Measurements from ENCODE around the gene SMPD4.
"Not testable (repeated sequence)": the region's sequence is repeated elsewhere in the genome, so short reads cannot be mapped to it uniquely, and the experiment has no call there.

GRCh38 chr2:130193824-130194223, 12.4 kb upstream of the SMPD4 start:
- not testable (repeated sequence) for TF ChIP-seq CTCF (IDR thresholded peaks at IDR 0.05 in 2 of 3, conservative IDR thresholded peaks at IDR 0.05 in 1 of 3; ENCODE audit: borderline replicate concordance in 1 of 3, insufficient read depth in 1 of 3, low read depth in 2 of 3, low read length in 2 of 3); POLR2A (IDR thresholded peaks at IDR 0.05; ENCODE audit: borderline replicate concordance, extremely low read depth, insufficient read depth, insufficient read length); ZBTB33 (IDR thresholded peaks at IDR 0.05; ENCODE audit: extremely low read depth, insufficient replicate concordance, low read length); SIN3A (IDR thresholded peaks at IDR 0.05; ENCODE audit: low read depth); POLR2AphosphoS5 (IDR thresholded peaks at IDR 0.05; ENCODE audit: low read depth, low read length); CBX3 (IDR thresholded peaks at IDR 0.05; ENCODE audit: low read depth); RAD21 (IDR thresholded peaks at IDR 0.05; ENCODE audit: low read depth)
